Panc1 (cell line): Measurements from ENCODE around the gene PIGV. TPM values are rescaled to one million over a fixed set of nuclear protein-coding genes. Genes with fewer than 3 reads are reported as not detected.

ENCODE experiments used
- ATAC-seq: fragments of 200-7000 bp; cut with Tn5 transposase; 2 replicates; pipeline ENCODE4 v1.9.1; 2020; ENCODE audit warnings: mild to moderate bottlenecking, moderate library complexity
- BruUV-seq: library from RNA; stranded (reverse); fragments of 400-500 nt; replicated peaks from 2 replicates; lab custom pipeline; 2021; lab: Mats Ljungman, UMichigan
- CTCF ChIA-PET: fragments of 300-600 bp; sonication (Branson Sonifier 250); formaldehyde crosslinking; loops from one replicate; lab custom pipeline; 2022; ENCODE audit warnings: antibody characterized with exemption; lab: Charles Lee
- POLR2A ChIA-PET: fragments of 300-600 bp; sonication (Branson Sonifier 250); formaldehyde crosslinking; loops from one replicate; lab custom pipeline; 2022; ENCODE audit warnings: antibody characterized with exemption; lab: Charles Lee
- DNase-seq: peaks from one replicate; pipeline ENCODE4 v3.0.0-alpha.2; 2010; ENCODE audit warnings: low read depth, low spot score
- H3K27ac ChIP-seq: 2 replicates; pipeline ENCODE4 v1.5.1; 2011; ENCODE audit warnings: mild to moderate bottlenecking, low read length, inconsistent platforms
- H3K27me3 ChIP-seq: fragments of 200-500 bp; sonication (Bioruptor generic); 2 replicates; pipeline ENCODE4 v1.6.0; 2014; ENCODE audit warnings: low read length, inconsistent platforms; ENCODE audit not compliant: control insufficient read depth, insufficient read depth
- H3K36me3 ChIP-seq: fragments of 200-500 bp; sonication (Bioruptor generic); 2 replicates; pipeline ENCODE4 v1.5.1; 2014; ENCODE audit warnings: inconsistent platforms, mild to moderate bottlenecking, low read length, moderate library complexity; ENCODE audit not compliant: control insufficient read depth, insufficient read depth
- H3K4me1 ChIP-seq: 2 replicates; pipeline ENCODE4 v1.5.1; 2011; ENCODE audit warnings: inconsistent platforms, mild to moderate bottlenecking, low read length, moderate library complexity; ENCODE audit not compliant: control insufficient read depth, insufficient read depth
- H3K4me3 ChIP-seq, 2 experiments: 2 replicates each; pipeline ENCODE4 v1.5.1; 2011 to 2012; ENCODE audit warnings: low read depth in 2 of 2, low read length in 2 of 2, mild to moderate bottlenecking in 2 of 2, inconsistent platforms in 1 of 2, moderate library complexity in 1 of 2
- H3K9me3 ChIP-seq: fragments of 200-500 bp; sonication (Bioruptor generic); 2 replicates; pipeline ENCODE4 v1.5.1; 2014; ENCODE audit warnings: low read depth, mild to moderate bottlenecking, inconsistent platforms, low read length, moderate library complexity; ENCODE audit not compliant: control insufficient read depth, insufficient read depth
- POLR2AphosphoS5 ChIP-seq: IDR thresholded peaks from 2 replicates; pipeline ENCODE4 v1.6.1; 2012; ENCODE audit warnings: mild to moderate bottlenecking, low read depth, low read length, moderate library complexity
- SIN3A ChIP-seq: IDR thresholded peaks from 2 replicates; pipeline ENCODE4 v1.6.1; 2012; ENCODE audit warnings: low read depth, mild to moderate bottlenecking, low read length, moderate library complexity, borderline replicate concordance; ENCODE audit not compliant: insufficient read depth
- TCF7L2 ChIP-seq: IDR thresholded peaks from 2 replicates; pipeline ENCODE4 v1.6.1; 2011; ENCODE audit warnings: mild to moderate bottlenecking, low read depth, low read length, inconsistent platforms
- in situ Hi-C: cut with HindIII; loops from 2 replicates; pipeline ENCODE4 v1.10.0; 2016; ENCODE audit warnings: low sequenced_read_pairs, low pct_unique_long_range_greater_than_20kb
- intact Hi-C: fragments of 100-400 bp; cut with micrococcal nuclease; formaldehyde crosslinking; loops from one replicate; pipeline ENCODE4 v1.10.0; 2022; ENCODE audit not compliant: unreplicated experiment
- total RNA-seq: library from RNA; stranded (reverse); gene quantifications from one replicate; pipeline ENCODE4 v1.2.1, GENCODE V29; 2021; ENCODE audit not compliant: unreplicated experiment
- TF ChIP-seq, protein P1 (sequence below), 2 experiments: IDR thresholded peaks; 2 replicates each; pipeline ENCODE4 v1.6.1; 2011 to 2012; ENCODE audit warnings: low read depth in 2 of 2, control low read depth in 1 of 2, low read length in 1 of 2, mild to moderate bottlenecking in 1 of 2, moderate library complexity in 1 of 2; ENCODE audit not compliant: insufficient read depth in 1 of 2
- TF ChIP-seq, protein P2 (sequence below): fragments of 450-650 bp; IDR thresholded peaks from 2 replicates; pipeline ENCODE4 v1.5.1; 2017; ENCODE audit warnings: mild to moderate bottlenecking

PIGV gene
- total RNA-seq, 1 experiment from 2014 or later = 20.1 TPM

DNA sequence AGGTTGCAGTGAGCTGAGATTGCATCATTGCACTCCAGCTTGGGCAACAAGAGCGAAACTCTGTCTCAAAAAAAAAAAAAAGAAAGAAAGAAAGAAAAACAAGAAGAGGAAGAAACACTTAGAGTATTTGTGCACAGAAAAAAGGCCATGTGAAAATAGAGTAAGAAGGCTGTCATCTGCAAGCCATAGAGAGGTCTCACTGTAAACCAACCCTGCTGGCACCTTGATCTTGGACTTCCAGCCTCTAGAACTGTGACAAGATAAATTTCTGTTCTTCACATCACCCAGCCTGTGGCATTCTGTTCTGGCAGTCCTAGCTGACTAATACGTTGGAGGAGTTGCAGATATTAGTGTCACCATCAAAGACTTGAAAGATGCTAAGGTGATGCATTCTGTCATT, 26.6 kb downstream of the PIGV start:
- H3K27ac ChIP-seq = no peak overlapping the region
- H3K9me3 ChIP-seq = no peaks in the 10 kb centered on the region
- BruUV-seq = no TSS peak
- H3K4me1 ChIP-seq = no peaks in the 10 kb centered on the region
- H3K4me3 ChIP-seq = no peak overlapping the region
- no peaks in the 10 kb centered on the region for H3K36me3 ChIP-seq
- intact Hi-C loops (no loop called here), in situ Hi-C loops (no loop called here)
- DNase-seq = no peak
- ChIA-PET CTCF (interaction anchor here (0.7 kb wide), 1 partner anchor 212 kb away, joined by 4 read pairs; no protein-coding TSS in a partner anchor), POLR2A (interaction anchor here (1.0 kb wide), 1 partner anchor 14 kb away, joined by 3 read pairs; no protein-coding TSS in a partner anchor)
- no peak for ATAC-seq
- TF ChIP-seq, protein P1, sequence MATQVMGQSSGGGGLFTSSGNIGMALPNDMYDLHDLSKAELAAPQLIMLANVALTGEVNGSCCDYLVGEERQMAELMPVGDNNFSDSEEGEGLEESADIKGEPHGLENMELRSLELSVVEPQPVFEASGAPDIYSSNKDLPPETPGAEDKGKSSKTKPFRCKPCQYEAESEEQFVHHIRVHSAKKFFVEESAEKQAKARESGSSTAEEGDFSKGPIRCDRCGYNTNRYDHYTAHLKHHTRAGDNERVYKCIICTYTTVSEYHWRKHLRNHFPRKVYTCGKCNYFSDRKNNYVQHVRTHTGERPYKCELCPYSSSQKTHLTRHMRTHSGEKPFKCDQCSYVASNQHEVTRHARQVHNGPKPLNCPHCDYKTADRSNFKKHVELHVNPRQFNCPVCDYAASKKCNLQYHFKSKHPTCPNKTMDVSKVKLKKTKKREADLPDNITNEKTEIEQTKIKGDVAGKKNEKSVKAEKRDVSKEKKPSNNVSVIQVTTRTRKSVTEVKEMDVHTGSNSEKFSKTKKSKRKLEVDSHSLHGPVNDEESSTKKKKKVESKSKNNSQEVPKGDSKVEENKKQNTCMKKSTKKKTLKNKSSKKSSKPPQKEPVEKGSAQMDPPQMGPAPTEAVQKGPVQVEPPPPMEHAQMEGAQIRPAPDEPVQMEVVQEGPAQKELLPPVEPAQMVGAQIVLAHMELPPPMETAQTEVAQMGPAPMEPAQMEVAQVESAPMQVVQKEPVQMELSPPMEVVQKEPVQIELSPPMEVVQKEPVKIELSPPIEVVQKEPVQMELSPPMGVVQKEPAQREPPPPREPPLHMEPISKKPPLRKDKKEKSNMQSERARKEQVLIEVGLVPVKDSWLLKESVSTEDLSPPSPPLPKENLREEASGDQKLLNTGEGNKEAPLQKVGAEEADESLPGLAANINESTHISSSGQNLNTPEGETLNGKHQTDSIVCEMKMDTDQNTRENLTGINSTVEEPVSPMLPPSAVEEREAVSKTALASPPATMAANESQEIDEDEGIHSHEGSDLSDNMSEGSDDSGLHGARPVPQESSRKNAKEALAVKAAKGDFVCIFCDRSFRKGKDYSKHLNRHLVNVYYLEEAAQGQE (IDR thresholded peaks at IDR 0.05; ENCODE audit: insufficient read depth in 1 of 2, low read depth in 2 of 2, low read length in 1 of 2) = no peak
- TF ChIP-seq, protein P2, sequence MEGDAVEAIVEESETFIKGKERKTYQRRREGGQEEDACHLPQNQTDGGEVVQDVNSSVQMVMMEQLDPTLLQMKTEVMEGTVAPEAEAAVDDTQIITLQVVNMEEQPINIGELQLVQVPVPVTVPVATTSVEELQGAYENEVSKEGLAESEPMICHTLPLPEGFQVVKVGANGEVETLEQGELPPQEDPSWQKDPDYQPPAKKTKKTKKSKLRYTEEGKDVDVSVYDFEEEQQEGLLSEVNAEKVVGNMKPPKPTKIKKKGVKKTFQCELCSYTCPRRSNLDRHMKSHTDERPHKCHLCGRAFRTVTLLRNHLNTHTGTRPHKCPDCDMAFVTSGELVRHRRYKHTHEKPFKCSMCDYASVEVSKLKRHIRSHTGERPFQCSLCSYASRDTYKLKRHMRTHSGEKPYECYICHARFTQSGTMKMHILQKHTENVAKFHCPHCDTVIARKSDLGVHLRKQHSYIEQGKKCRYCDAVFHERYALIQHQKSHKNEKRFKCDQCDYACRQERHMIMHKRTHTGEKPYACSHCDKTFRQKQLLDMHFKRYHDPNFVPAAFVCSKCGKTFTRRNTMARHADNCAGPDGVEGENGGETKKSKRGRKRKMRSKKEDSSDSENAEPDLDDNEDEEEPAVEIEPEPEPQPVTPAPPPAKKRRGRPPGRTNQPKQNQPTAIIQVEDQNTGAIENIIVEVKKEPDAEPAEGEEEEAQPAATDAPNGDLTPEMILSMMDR = no peak
- TF ChIP-seq POLR2AphosphoS5 (no peak), SIN3A (no peak), TCF7L2 (no peak)
- no peaks in the 10 kb centered on the region for H3K27me3 ChIP-seq

DNA sequence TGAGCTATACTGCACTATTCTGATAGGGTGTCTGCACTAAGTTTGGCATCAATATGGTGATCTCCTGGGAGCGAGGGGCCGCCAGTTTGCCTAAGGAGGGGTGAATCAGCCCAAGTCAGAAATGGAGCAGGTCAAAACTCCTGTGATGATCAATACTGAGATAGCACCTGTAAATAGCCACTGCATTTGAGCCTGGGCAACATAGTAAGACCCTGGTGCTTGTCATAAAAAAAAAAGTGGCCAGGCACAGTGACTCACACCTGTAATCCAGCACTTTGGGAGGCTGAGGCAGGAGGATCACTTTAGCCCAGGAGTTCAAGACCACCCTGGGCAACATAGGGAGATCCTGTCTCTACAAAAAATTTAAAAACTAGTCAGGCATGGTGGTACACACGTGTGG, 27.1 kb downstream of the PIGV start:
- ChIA-PET CTCF (no interaction called here), POLR2A (interaction anchor here (1.0 kb wide), 1 partner anchor 14 kb away, joined by 3 read pairs; no protein-coding TSS in a partner anchor)
- BruUV-seq = no TSS peak
- DNase-seq (no peak), ATAC-seq (no peak)
- intact Hi-C loops (no loop called here), in situ Hi-C loops (no loop called here)
- TF ChIP-seq POLR2AphosphoS5 (no peak), TCF7L2 (no peak), SIN3A (no peak)
- TF ChIP-seq, protein P2 = no peak
- TF ChIP-seq, protein P1 (IDR thresholded peaks at IDR 0.05; ENCODE audit: insufficient read depth in 1 of 2, low read depth in 2 of 2, low read length in 1 of 2) = no peak
- H3K36me3 ChIP-seq = no peaks in the 10 kb centered on the region
- H3K9me3 ChIP-seq = no peaks in the 10 kb centered on the region
- no peaks in the 10 kb centered on the region for H3K27me3 ChIP-seq
- no peaks in the 10 kb centered on the region for H3K4me1 ChIP-seq
- H3K4me3 ChIP-seq = no peak overlapping the region
- no peak overlapping the region for H3K27ac ChIP-seq
